UCSD-AML1 (cell line): Measurements from ENCODE around the gene VSTM2L.
"Not testable (repeated sequence)": the region's sequence is repeated elsewhere in the genome, so short reads cannot be mapped to it uniquely, and the experiment has no call there.

Source experiments
- DNase-seq: peaks from one replicate; lab custom pipeline; 2025; ENCODE audit not compliant: unreplicated experiment; lab: John Stamatoyannopoulos, UW

The VSTM2L gene, protein sequence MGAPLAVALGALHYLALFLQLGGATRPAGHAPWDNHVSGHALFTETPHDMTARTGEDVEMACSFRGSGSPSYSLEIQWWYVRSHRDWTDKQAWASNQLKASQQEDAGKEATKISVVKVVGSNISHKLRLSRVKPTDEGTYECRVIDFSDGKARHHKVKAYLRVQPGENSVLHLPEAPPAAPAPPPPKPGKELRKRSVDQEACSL

DNA sequence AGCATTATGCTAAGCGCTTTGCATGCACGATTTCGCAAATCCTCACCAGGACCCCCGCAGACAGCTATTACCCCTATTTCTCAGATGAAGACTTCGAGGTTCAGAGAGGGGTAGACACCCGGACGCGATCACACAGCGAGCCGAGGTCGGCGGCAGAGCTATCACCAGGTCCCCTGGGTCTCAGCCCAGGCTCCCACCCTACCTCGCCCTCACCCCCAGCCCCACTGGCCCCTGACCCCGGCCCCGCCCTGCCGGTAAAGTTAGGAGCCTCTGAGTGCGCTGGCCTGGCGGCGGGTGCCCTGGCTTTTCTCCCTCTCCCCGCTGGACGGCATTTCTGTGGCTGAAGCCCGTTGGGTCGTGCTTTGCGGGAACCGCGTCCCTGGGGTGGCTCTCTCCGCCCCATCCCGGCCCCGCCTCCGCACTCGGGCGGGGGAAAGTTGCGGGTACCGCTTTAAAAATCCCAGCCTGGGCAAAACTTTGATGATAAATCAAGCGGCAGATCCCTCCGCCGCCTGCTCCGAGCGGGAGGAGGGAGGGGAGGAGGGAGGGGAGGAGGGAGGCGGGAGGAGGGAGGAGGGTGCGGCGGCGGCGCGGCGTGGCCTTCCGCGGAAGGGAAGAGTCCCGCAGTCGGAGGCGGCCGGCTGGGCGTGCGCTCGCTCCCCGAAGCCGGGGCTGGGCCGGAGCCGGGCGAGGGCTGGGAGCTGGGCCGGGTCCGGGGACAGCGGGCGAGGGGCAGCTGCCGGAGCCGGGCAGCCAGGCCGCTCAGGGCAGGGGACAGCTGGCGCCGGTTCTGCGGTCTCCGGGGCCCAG is at the start of gene VSTM2L:
VSTM2L (plus strand) TSS at position 624 of the 810 bp plus-strand sequence. CDS start 224 bp downstream, outside the sequence.
- no peak for DNase-seq

DNA sequence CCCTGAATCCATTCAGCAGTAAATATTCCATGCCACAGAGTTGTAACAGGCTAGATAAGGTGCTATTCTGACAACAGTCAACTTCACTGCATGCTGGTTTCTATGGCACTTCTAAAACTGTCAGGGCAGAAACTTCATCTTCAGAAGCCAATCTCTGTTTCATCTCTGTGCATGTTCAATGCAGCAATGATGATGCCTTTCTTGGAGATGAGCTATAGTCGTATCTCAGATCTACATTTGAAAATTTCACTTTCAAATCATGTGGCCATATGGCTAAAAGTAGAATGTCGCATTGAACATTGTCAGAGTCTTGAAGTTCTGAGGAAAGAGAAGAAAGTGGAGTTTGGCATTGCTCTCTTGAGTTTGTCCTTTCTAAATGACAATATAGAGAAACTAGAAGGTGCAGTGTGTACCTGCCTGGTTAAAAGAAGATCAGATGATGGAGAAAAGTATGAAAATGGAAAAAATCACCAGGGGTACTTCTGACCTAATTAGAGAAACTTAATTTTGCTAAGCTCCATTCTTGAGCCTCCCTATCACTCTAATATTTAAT is 49.0 kb upstream of the VSTM2L start:
- no peak for DNase-seq

DNA sequence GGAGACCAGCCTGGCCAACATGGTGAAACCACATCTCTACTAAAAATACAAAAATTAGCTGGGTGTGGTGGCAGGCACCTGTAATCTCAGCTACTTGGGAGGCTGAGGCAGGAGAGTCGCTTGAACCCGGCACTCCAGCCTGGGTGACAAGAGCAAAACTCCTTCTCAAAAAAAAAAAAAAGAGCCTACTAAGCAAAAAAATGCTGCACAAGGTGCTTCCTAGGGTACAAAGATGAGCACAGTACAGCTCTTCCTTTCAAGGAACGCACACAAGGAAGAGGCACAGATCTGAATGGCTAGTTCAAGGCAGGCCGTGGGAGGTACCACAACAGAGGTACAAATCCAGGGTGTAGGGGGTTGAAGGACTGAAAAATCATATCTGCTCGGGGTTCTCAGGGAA is 46.9 kb upstream of the VSTM2L start:
- DNase-seq, result not testable (repeated sequence)

DNA sequence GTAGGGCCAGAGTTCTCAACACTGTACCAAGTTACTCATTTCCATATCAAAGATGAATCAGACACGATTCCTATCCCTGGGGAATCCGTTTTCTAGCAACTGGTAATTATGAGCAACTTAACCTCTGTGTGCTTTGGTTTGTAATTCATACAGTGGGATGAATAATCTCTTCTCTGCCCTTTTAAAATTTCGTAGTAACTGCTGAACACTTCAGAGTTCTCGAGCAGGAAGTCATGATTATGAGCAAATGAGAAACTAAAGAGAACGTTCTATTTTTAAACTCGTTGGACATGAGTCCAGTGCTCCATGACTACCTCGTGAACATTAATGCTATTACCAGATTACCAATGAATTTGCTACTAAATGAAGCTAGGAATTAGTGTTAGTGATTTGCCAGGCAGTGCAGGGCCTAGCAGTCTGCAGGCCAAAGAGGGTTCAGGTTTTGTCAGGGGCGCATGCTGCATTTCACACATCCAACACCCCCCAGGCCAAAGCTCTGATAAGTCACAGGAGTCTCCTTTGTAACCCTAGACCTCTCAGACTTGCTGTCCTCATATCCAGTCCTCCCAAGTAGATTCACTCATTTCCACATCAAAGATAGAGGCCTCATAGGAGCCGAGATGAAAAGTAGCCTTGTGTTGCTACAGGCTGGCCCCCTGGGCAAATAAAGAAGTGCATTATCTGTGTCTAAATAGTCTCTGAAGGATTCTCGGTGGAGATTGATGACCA is 45.8 kb upstream of the VSTM2L start:
- no peak for DNase-seq

DNA sequence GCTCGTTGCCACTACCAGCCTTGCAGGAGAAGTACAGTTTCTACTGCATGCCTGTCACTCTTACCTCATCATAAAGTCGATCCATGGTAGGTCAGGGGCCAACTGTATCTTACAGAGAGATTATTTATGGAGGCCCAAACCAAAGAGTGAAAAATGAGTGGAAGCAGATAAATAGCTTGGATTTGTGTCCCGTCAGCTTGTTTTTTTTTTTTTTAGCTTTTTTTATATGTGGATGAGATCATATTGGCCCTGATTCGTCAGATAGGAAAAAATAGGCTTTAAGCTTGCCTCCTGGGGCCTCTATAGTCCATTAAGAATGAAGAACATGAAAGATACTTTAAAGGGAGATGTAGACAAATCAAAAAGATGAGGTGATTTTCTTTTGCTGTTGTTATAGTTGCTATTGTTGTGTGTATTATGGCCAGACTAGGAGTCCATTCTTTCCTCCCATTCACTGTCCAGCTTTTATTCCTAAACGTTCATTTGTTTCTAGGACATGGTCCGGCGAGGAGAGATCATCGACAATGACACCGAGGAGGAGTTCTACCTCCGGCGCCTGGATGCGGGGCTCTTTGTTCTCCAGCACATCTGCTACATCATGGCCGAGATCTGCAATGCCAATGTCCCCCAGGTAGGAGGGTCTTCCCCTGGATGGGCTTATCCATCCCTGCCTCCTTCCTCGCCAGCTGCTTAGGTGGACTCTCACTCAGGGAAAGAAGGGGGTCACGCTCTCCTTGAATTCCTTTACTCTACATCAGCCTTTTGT is 43.3 kb upstream of the VSTM2L start:
- DNase-seq, result no peak

DNA sequence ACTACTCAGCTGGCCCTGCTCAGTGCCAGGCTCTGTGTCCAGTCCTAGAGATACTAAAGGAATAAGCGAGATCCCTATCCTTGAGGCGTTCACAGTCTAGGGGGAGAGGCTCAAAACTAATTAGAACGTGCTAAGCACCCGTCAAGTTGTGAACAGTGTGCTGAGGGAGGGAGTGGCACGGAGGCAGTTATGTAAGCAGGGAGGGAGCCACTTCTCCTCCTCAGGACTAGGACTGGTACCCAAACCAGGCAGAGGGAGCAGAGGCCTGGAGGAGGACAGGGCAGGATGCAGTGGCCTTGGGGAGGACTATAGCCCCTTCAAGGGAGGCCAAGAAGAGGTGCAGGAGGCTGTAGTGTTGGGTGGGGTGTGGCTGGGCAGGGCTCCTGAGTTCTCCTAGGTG is 39.6 kb upstream of the VSTM2L start:
- DNase-seq, result no peak

DNA sequence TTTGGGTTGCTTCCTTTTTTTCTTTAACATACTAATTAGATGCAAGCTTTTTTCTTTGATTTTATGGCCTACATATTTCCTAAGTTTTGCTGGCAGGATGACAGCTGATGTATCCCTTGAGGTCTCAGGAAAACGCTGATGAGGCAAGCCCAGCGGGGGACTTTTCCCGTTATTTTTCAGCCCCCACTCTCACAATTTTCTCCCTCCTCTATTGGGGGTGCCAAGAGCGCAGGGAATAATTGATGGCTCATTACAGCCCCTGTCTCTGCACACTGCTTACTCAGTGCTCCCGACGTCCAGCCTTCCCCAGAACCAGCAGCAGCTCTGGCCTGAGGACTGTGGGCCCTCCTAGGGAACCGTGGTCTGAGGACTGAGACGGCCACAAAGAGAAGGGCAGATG is 38.6 kb upstream of the VSTM2L start:
- no peak for DNase-seq

DNA sequence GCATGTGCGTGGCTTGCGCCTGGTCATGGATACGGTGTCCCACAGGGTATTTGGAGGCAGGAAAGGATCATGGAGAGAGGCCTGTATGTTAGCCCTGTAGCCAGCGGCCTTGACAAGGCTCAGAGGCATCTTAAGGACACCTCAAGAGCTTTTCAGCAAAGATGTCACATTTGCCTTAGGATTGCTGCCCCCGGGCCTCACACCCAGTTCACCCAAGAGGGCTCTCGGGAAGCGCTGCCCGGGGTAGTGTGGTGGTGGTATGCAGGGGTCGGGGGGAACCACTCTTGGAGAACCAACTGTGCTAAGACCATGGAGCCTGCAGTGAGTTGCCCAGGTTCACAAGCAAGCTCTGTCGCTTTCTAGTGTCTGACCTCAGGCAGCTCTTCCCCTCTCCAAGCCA is 36.9 kb upstream of the VSTM2L start:
- no peak for DNase-seq

DNA sequence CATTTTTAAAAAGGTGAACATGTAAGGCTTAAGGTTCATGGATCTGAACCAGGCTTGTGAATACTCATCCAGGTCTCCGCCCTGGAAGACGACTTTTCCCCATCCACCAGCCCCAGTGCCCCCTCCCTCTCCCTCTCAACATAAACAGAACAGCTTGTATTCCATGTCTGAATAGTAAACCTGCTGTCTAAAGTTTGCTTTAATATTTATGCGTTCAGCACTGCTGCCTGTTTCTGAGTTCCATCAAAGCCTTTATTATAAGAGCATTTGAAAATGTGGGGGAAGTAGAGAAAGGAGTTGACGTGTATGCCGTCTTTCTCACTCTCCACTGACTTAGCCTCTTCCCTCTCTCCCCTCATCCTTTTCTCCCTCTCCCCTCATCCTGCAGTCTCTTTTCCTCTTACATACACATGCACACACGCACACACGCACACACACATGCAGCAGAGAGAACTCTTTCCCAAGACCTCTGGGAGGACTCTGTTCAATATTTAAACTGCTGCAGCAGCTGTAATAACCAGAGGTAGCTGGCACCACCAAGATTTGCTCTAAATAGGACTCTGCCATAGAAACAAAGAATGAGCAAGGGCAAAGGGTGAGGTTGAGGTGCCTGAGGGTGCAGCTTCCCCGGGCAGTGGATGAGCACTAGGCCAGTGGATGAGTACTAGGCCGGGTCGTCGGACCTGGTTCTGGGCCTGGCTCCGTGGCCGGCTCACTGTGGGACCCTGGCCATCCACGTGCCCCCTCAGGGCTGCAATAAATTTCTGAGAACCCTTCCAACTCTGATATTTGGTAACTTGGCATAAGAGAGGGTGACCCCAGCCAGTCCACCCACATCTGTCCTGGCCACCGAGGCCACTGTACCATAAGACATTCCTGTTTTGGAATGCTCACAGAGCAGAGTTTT is 35.4 kb upstream of the VSTM2L start:
- no peak for DNase-seq

DNA sequence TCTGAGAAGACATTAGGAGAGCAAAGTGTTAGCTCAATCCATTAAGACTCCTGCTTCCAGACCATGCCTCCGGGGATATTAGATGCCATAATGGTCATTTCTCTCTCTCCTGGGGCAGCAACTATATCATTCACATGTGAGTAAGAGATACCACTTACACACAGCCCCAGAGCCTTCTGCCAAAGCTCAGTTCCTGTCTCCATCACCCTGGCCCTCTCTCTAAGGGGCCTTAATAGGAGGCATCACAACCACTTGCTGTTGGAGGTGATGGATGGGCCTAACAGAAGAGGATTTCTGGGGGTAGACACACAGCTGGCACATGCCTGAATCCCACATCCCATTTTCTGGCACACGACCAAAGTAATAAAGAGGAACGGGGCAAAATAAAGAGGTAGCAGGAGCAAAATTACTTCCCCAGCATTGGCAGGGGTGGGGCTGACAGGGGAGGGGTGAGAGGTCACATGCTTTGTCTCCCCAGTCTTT is 34.0 kb upstream of the VSTM2L start:
- DNase-seq, result no peak

DNA sequence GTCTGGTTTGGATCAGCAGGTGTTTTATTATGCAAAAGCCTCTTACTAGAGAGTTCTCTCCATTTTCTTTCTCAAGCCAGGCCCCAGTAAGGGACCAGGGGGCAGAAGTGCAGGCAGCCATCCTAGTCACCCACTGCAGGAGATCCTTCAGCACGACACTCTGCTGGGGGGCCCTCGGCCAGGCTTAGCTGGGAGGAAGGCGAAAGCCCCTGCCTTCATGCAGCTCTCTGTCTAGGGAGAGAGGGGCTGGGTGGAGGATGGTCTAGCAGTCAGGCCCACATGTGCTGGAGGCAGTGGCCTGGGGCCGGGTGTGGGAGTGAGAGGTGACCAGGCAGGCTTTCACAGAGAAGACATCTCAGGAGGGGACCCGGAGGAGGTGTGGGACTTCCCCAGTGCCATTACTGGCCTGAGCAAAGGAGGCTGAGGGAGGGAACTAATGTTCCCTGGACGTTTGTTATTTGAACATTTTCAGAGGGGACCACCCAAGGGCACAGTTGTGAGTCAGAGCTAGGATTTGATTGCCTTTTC is 33.5 kb upstream of the VSTM2L start:
- no peak for DNase-seq

DNA sequence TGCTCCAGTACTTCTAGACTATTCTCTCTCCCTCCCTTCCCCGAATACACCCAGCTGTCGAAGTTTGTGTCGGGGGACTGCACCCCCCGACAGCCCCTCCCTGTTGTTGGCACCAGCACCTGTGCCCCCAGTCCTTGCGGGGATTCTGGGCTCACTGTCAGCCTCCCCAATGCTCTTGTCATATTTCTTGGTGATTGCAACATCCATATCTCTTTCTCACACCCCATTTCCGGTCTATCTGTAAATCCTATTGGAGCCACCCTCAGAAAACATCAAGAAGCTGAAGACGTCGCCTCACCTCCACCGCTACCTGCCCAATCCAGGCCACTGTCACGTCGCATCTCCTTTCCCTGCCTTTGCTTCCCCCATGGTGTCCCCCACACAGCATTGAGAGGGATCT is 32.6 kb upstream of the VSTM2L start:
- DNase-seq, result no peak

DNA sequence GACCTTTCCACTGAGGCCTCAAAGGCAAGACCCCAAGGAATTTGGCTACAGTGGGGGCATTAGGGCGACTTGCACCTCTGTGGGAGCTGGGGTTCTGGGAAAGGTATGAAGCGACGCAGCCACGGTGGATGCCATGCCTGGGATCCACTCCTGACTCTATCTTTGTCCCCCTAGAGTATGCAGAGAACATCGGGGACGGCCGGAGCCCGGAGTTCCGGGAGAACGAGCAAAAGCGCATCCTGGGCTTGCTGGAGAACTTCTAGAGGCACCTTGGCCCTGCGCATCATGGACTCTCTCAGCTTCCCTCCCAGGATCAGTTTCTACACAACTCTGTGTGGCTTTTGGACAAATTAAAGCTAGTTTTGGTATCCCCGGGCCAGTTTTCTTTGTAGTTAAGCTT is 31.2 kb upstream of the VSTM2L start:
- DNase-seq, result no peak

DNA sequence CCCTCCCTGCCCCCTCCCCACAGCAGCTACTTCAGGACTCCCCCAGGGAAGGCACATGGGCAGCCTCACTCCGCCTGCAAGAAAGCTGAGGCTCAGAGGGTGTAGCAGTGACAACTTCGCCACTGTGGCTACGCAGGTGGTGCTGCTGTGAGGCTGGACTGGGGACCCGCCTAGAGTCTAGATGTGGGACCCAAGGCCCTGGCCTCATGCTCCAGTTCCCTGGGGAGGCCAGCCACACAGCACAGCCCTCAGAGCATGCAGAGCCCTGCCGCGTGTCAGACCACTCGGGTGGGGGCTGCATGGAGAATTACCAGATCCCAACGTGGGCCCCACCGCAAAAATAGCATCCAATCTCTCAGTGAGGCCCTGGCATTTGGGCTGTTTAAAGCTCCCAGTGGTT is 30.8 kb upstream of the VSTM2L start:
- no peak for DNase-seq

DNA sequence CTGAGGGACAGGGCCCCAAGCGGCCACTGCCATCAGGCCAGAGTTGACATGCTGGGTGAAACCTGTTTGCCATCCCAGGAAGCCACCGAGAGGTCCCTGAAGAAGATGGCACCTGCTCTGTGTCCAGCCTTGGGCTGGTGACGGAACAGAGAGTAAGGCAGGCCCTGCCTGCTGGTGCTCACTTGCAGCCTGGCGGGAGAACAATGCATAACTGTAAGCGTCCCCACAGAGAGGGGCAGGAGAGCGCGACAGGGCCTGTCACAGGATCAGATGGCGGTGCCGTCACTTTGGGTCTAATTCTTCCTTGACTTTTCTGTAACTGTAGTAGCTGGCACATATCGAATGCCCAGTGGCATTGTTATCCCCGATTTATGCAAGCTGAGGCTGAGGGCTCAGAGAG is 29.0 kb upstream of the VSTM2L start:
- no peak for DNase-seq

DNA sequence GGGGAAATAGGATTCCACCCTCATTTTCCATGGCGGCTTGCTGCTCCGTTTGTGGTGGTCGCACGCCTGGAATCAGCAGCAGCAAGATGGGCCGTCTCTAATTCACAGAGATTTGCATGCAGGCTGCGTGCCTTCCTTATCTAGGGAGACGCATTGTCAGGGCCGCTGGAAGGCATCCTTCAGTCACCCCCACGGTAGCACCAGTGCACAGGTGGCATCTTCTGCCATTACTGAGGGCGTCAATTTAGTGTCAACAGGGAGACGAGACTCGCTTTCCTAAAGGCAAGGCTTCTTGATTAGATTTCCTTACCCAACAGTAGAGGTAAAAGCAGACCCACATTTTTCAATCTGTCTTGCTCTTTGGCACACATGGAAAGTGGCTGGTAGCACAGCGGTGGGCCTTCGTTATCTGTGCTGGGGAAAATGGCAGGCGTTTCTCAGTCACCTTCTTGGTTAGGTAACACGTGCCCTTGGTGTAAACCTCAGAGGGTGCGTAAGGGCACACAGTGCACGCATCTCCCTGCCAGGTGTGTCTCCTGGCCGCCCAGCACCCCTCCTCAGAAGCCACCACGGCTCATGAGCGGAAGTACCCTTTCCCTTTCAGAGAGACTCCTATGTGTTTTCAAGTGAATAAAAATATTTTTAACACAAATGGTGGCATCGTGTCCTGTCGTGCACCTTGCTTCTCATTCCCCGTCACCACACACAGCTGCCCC is 27.3 kb upstream of the VSTM2L start:
- no peak for DNase-seq

DNA sequence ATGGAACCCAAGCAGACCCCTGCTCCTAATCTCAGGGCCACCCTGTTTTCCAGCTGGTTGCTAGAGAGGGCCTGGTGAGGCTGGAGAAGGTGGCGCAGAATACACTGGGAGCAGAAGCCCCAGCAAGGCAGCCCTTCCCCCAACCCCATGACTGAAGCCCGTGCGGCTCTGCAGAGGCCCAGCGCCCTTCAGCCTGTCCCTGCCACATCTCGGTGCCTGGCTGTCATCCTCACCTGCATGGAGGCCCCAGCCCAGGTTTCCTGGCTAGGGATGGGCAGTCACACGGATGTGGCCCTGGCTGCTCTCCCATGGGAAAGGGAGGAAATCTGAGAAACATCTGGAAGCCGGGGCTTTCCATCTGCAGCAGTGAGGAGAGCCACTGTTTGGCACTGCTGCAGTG is 26.1 kb upstream of the VSTM2L start:
- DNase-seq, result no peak

DNA sequence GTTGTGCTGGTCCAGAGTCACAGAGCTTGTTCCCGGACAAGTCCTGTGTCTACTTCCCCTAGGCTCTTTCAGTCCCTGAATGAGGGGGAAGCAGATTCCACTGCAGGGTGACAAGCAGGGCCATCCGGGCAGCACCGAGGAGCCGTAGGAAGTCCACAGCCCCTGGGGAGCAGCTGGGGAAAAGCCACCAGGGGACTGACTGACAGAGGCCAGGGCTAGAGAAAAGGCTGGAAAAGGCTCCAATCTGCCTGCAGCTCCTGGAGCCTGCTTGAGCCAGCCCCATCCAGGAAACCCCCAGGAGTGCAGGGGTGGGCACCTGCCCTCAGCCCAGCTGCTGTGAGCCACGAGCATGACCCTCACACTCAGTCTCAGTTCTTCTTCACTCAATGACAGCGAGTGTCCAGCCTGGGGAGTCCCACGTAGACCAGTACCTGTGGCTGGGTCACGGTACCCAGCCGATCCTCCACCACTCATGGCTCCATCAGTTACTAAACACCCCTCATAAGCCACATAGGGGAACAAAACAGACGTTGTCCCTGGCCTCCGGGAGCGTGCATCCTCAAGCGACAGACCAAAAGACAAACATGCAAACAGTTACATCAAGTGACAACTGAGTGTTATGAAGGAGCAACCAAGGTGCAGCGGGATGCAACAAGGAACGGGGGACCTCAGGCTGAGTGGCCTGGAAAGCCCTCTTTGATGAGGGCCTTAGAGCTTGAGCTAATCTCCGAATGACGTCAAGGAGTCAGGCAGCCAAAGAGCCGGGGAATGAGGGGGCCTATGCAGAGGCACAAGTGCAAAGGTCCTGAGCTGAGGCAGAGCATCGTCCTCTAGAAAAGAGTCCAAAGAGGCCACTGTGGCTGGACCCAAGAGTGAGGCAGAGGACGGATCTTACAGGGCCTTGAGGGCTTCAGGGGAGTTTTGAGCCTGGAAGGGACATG is 24.8 kb upstream of the VSTM2L start:
- no peak for DNase-seq
